CD4-positive, CD25-positive, alpha-beta regulatory T cell (primary cell): ENCODE results near the gene NFKB1. TPM values are rescaled to one million over a fixed set of nuclear protein-coding genes. Genes with fewer than 3 reads are reported as not detected.

ENCODE experiments used
- ATAC-seq, 2 donors: fragments of 150-1000 bp; cut with Tn5 transposase; one replicate each; pipeline ENCODE4 v1.10.0; 2021; ENCODE audit warnings: low read depth in 2 of 2, moderate number of reproducible peaks in 2 of 2, moderate library complexity in 1 of 2
- DNase-seq, 3 donors: peaks; one replicate each; pipeline versions ENCODE4 v3.0.0 to v3.0.0-alpha.2; 2012 to 2022; ENCODE audit warnings: mixed read lengths in 1 of 3
- H3K27ac ChIP-seq: one replicate; pipeline ENCODE4 v1.7.0; 2013; ENCODE audit warnings: mild to moderate bottlenecking, low read length; ENCODE audit not compliant: insufficient read depth, poor library complexity, severe bottlenecking
- H3K27me3 ChIP-seq: one replicate; pipeline ENCODE4 v1.7.0; 2013; ENCODE audit warnings: low read length; ENCODE audit not compliant: control insufficient read depth, insufficient read depth
- H3K36me3 ChIP-seq: one replicate; pipeline ENCODE4 v1.7.0; 2013; ENCODE audit warnings: mild to moderate bottlenecking, low read length, moderate library complexity; ENCODE audit not compliant: control insufficient read depth, insufficient read depth
- H3K4me1 ChIP-seq: 2 replicates; pipeline ENCODE4 v1.7.0; 2013; ENCODE audit warnings: mild to moderate bottlenecking, low read length; ENCODE audit not compliant: insufficient read depth, control insufficient read depth, poor library complexity, severe bottlenecking
- H3K4me3 ChIP-seq: one replicate; pipeline ENCODE4 v1.7.0; 2013; ENCODE audit warnings: low read depth, mild to moderate bottlenecking, low read length, moderate library complexity
- H3K9me3 ChIP-seq, 2 experiments: 1 replicate in 1 of 2; 2 replicates in 1 of 2; pipeline ENCODE4 v1.7.0; 2013; ENCODE audit warnings: low read length in 2 of 2, mild to moderate bottlenecking in 1 of 2, moderate library complexity in 1 of 2; ENCODE audit not compliant: control insufficient read depth in 2 of 2
- H3K27ac Mint-ChIP-seq, 3 donors: one replicate each; pipeline ENCODE4 v1.8.0; 2020 to 2022; ENCODE audit warnings: mild to moderate bottlenecking in 3 of 3, mixed read lengths in 3 of 3, moderate library complexity in 2 of 3
- H3K27me3 Mint-ChIP-seq: one replicate; pipeline ENCODE4 v1.8.0; 2022; ENCODE audit warnings: mild to moderate bottlenecking, mixed read lengths
- H3K36me3 Mint-ChIP-seq: one replicate; pipeline ENCODE4 v1.8.0; 2020; ENCODE audit warnings: mixed read lengths
- H3K4me1 Mint-ChIP-seq, 4 donors: one replicate each; pipeline ENCODE4 v1.8.0; 2020 to 2022; ENCODE audit warnings: mixed read lengths in 4 of 4, mild to moderate bottlenecking in 1 of 4
- H3K4me3 Mint-ChIP-seq, 4 donors: one replicate each; pipeline ENCODE4 v1.8.0; 2020 to 2022; ENCODE audit warnings: mild to moderate bottlenecking in 4 of 4, mixed read lengths in 4 of 4, moderate library complexity in 3 of 4
- H3K9me3 Mint-ChIP-seq, 7 donors: one replicate each; pipeline ENCODE4 v1.8.0; 2020 to 2022; ENCODE audit warnings: mixed read lengths in 7 of 7, mild to moderate bottlenecking in 3 of 7, moderate library complexity in 2 of 7
- polyA plus RNA-seq, 4 donors: library from polyadenylated mRNA; unstranded; fragments of 300-500 nt; fragmentation: Illumina TruSeq; gene quantifications; one replicate each; pipeline ENCODE4 v1.2.3, GENCODE V29; 2021
- total RNA-seq: library from RNA; stranded (reverse); gene quantifications from one replicate; pipeline ENCODE4 v1.2.3, GENCODE V29; 2022

The NFKB1 gene
- total and polyA plus RNA-seq, 5 donors from 2014 or later = 9.2 to 152 (median 15.4) TPM

DNA sequence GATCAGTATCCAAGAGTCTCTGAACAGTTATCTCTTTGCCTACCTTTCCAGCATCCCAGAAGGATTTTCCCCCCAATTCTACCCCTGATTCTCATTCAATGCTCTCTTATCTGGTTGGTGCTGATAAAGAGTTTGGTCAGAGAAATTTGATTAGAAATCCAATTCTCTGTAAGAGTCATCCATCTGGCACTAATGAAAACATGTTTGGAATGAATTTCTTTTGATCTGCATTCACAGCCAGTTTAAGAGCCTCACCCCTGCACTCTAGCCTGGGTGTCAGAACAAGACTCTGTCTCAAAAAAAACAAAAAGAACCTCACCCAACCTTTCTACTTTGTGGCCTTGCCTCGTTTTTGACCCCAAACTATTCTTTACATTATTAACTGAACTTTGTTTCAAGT lies 137.5 kb downstream of the NFKB1 start:
- Mint-ChIP-seq H3K4me1 (peaks cover 0 to 12% (median 6%) of the 10 kb centered on the region in 4 donors), H3K27me3 (no peaks in the 10 kb centered on the region), H3K9me3 (no peaks in the 10 kb centered on the region), H3K4me3 (no peak overlapping the region), H3K27ac (peak overlapping the region; percentile 1 to 78 (median 67)), H3K36me3 (peaks cover 35% of the 10 kb centered on the region)
- no peak for DNase-seq
- Histone ChIP-seq H3K4me3 (no peak overlapping the region), H3K9me3 (no peaks in the 10 kb centered on the region), H3K36me3 (peaks cover 18% of the 10 kb centered on the region), H3K27me3 (no peaks in the 10 kb centered on the region), H3K27ac (no peak overlapping the region), H3K4me1 (no peaks in the 10 kb centered on the region)
- ATAC-seq = no peak

DNA sequence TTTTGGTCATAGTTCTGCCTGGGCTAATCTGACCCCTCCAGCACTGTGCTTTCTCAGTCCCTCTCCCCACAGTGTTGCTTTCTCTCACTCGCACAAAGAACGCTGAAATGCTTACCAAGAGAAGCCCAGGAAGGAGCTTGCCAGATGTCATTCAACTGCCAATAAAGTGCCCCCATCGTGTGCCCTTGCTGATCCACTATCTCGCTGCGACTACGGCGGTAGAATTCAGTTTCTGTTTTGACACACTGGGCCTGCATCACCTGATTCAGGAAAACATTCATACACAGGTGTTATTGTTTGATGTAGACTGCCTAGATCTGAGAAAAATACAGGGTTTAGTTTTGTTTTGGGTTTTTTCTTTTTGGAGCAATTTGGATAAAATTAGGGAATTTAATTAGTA lies 138.4 kb downstream of the NFKB1 start:
- peak overlapping the region in 2 of 4 donors; percentile 46 to 77 for H3K4me3 Mint-ChIP-seq
- H3K27ac Mint-ChIP-seq = peak overlapping the region; percentile 13 to 89 (median 69)
- peaks cover 13% of the 10 kb centered on the region for H3K36me3 ChIP-seq
- H3K27me3 Mint-ChIP-seq = no peaks in the 10 kb centered on the region
- no peaks in the 10 kb centered on the region for H3K9me3 Mint-ChIP-seq
- no peak overlapping the region for H3K27ac ChIP-seq
- H3K36me3 Mint-ChIP-seq = peaks cover 41% of the 10 kb centered on the region
- peak overlapping the region; percentile 13 for H3K4me3 ChIP-seq
- DNase-seq = peak in 2 of 3 donors; percentile 22 to 68
- ATAC-seq = peak; percentile 53 to 60
- no peaks in the 10 kb centered on the region for H3K9me3 ChIP-seq
- H3K4me1 Mint-ChIP-seq = peaks cover 0 to 12% (median 6%) of the 10 kb centered on the region in 4 donors
- H3K27me3 ChIP-seq = no peaks in the 10 kb centered on the region
- no peaks in the 10 kb centered on the region for H3K4me1 ChIP-seq

DNA sequence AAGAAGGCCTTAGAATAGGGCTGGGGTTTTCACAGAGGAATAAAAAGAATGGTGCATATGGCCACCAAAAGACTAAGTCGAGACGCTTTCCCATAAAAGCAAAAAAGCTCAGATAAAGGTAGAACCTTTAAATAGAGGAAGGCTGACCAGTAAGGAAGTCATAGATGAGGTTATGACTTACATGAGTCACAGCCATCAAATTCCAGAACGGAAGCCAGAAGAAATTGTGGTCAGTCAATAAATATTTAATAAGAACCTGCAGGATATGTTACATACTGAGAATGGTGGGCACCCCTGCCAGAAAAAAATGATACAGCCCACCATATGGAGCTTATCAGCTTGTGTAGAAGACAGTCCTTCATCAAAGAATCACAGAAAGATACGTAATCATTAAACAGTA lies 139.5 kb downstream of the NFKB1 start:
- Mint-ChIP-seq H3K27me3 (no peaks in the 10 kb centered on the region), H3K4me1 (peaks cover 0 to 12% (median 6%) of the 10 kb centered on the region in 4 donors), H3K4me3 (no peak overlapping the region), H3K9me3 (no peaks in the 10 kb centered on the region), H3K27ac (no peak overlapping the region), H3K36me3 (peaks cover 43% of the 10 kb centered on the region)
- DNase-seq = no peak
- Histone ChIP-seq H3K27ac (no peak overlapping the region), H3K4me1 (no peaks in the 10 kb centered on the region), H3K9me3 (no peaks in the 10 kb centered on the region), H3K4me3 (no peak overlapping the region), H3K36me3 (peaks cover 13% of the 10 kb centered on the region), H3K27me3 (no peaks in the 10 kb centered on the region)
- no peak for ATAC-seq

DNA sequence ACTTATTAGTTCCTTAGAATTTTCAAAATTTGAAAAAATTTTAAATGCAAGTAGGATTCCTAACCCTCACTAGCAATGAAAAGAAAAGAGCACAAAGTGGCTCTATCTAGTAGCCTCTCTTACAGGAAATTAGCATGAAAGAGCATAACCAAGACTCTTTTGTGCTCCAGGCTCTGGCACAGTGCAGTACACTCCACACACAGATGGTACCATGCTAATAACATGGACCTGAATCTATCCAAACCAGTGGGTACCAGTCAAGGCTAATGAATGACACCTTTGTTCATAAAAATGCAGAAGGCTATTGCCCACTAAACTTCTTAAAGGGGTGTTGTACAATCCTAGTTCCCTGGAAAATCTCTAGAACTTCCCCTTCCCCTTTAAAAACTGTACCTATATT lies 140.6 kb downstream of the NFKB1 start:
- no peak overlapping the region for H3K27ac Mint-ChIP-seq
- H3K4me3 Mint-ChIP-seq = no peak overlapping the region
- ATAC-seq (no peak), DNase-seq (no peak)
- no peak overlapping the region for H3K27ac ChIP-seq
- H3K27me3 ChIP-seq = no peaks in the 10 kb centered on the region
- no peaks in the 10 kb centered on the region for H3K9me3 ChIP-seq
- H3K36me3 Mint-ChIP-seq = peaks cover 50% of the 10 kb centered on the region
- peaks cover 3 to 19% (median 10%) of the 10 kb centered on the region in 4 donors for H3K4me1 Mint-ChIP-seq
- no peak overlapping the region for H3K4me3 ChIP-seq
- H3K4me1 ChIP-seq = no peaks in the 10 kb centered on the region
- H3K27me3 Mint-ChIP-seq = no peaks in the 10 kb centered on the region
- peaks cover 9% of the 10 kb centered on the region for H3K36me3 ChIP-seq
- H3K9me3 Mint-ChIP-seq = no peaks in the 10 kb centered on the region

DNA sequence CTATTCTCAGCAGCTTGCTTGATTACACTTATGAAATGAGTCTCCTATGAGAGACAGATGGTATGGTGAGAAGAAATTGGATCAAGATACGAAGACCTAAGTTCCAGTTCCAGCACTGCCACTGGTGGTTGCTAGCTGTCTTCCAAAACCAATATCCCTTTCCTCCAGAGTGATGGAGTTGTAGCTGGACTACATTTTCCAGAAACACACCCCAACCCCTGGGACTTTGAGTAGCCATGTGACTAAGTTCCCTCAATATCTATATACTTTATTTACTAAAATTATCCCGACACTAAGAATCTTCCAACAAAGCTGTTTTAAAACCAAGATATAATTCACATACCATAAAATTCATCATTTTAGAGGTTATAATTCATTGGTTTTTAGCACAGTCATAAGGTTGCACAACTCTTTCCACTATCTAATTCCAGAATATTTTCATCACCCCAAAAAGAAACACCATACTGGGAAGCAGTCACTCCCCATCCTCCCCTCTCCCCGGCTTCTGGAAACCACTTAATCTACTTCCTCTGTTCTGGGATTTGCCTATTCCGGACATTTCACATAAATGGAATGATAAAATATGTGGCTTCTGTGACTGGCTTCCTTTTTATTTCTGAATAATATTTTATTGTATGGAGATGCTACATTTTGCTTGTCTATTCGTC lies 141.6 kb downstream of the NFKB1 start:
- H3K36me3 Mint-ChIP-seq = peaks cover 47% of the 10 kb centered on the region
- peaks cover 3% of the 10 kb centered on the region for H3K36me3 ChIP-seq

DNA sequence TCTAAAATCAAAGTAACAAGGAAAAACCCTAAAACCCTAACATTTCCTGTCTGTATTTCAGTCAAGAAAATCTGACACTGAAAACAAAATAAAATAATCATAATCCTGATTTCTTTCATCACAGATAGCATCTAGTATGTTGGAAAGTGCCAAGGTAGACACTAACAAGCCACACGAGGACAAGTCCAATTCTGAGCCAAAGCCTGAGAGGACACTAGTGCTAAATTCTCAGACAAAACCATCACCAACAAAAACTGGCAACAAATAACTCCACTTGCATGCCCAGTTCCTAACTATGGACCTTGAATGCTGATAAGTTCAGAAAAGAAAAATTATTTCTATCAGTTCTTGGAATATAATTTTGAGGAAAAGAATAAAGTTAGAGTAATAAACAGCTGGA lies 146.0 kb downstream of the NFKB1 start:
- no peak overlapping the region for H3K4me3 ChIP-seq
- Mint-ChIP-seq H3K36me3 (peaks cover 55% of the 10 kb centered on the region), H3K4me3 (no peak overlapping the region), H3K27me3 (no peaks in the 10 kb centered on the region), H3K27ac (peak overlapping the region in 1 of 3 donors; percentile 66), H3K9me3 (no peaks in the 10 kb centered on the region), H3K4me1 (peaks cover 4 to 12% (median 9%) of the 10 kb centered on the region in 4 donors)
- no peak for DNase-seq
- H3K36me3 ChIP-seq = peaks cover 19% of the 10 kb centered on the region
- no peak for ATAC-seq
- H3K4me1 ChIP-seq = no peaks in the 10 kb centered on the region
- no peak overlapping the region for H3K27ac ChIP-seq
- no peaks in the 10 kb centered on the region for H3K9me3 ChIP-seq
- H3K27me3 ChIP-seq = no peaks in the 10 kb centered on the region

More for the DNA sequence above, 141.6 kb downstream of the NFKB1 start:
- Mint-ChIP-seq H3K27ac (no peak overlapping the region), H3K4me3 (no peak overlapping the region), H3K27me3 (no peaks in the 10 kb centered on the region), H3K4me1 (peaks cover 4 to 20% (median 13%) of the 10 kb centered on the region in 4 donors), H3K9me3 (no peaks in the 10 kb centered on the region)
- no peak overlapping the region for H3K27ac ChIP-seq
- ATAC-seq (no peak), DNase-seq (no peak)
- no peaks in the 10 kb centered on the region for H3K4me1 ChIP-seq
- H3K4me3 ChIP-seq = no peak overlapping the region
- no peaks in the 10 kb centered on the region for H3K9me3 ChIP-seq
- H3K27me3 ChIP-seq = no peaks in the 10 kb centered on the region

DNA sequence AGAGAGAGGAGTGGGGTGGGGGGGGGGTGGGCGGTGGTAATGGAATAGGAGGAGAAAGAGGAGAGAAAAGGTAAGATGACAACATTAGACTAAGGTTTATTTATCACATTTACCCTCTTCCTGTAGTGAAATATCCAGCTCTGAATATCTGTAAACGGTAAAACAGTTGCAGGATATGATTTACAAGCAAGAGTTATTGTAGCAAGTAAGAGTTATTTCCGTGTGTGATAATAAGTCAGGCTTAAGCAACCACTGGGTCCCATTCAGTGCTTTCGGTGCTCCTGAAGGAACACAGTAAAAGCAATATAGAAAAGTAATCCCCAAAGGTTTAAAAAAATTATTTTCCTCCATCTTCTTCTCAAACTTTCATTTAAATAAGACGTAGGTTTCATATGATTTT lies 156.0 kb downstream of the NFKB1 start:
- ATAC-seq = no peak
- Histone ChIP-seq H3K4me1 (no peaks in the 10 kb centered on the region), H3K9me3 (no peaks in the 10 kb centered on the region), H3K4me3 (no peak overlapping the region), H3K27ac (no peak overlapping the region), H3K36me3 (peaks cover 11% of the 10 kb centered on the region), H3K27me3 (no peaks in the 10 kb centered on the region)
- Mint-ChIP-seq H3K4me3 (no peak overlapping the region), H3K9me3 (no peaks in the 10 kb centered on the region), H3K4me1 (peaks cover 0 to 3% (median 0%) of the 10 kb centered on the region in 4 donors), H3K27ac (no peak overlapping the region), H3K27me3 (no peaks in the 10 kb centered on the region), H3K36me3 (peaks cover 7% of the 10 kb centered on the region)
- no peak for DNase-seq

DNA sequence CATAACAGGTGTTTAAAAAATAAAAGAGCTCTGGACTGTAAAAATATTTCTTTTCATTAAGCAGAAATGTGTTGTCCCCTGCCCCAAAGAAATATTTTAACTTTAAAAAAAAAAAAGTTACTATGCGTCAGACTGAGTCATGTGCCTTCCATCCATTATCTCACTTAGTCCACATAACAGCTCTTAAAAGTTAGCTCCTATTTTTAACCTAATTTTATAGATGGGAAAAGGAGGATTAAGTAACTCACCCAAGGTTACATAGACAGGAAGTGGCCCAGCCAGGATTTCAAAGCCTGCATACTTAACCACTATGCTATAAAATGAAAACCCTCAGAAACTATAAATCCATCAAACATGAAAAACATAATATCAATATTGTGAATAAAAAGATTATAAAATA lies 161.9 kb downstream of the NFKB1 start:
- Mint-ChIP-seq H3K36me3 (peaks cover 31% of the 10 kb centered on the region), H3K4me3 (no peak overlapping the region), H3K9me3 (no peaks in the 10 kb centered on the region), H3K4me1 (no peaks in the 10 kb centered on the region), H3K27ac (no peak overlapping the region), H3K27me3 (no peaks in the 10 kb centered on the region)
- Histone ChIP-seq H3K4me3 (no peak overlapping the region), H3K36me3 (peaks cover 19% of the 10 kb centered on the region), H3K9me3 (no peaks in the 10 kb centered on the region), H3K27me3 (no peaks in the 10 kb centered on the region), H3K27ac (no peak overlapping the region), H3K4me1 (no peaks in the 10 kb centered on the region)
- DNase-seq (no peak), ATAC-seq (no peak)
